Hepatocyte (in vitro differentiated cells): ENCODE measurements around the gene VGLL4. TPM values are rescaled to one million over a fixed set of nuclear protein-coding genes. Genes with fewer than 3 reads are reported as not detected.

ENCODE experiments used
- DNase-seq: peaks from one replicate; pipeline ENCODE4 v3.0.0-alpha.2; 2016; ENCODE audit warnings: low spot score
- H2AFZ ChIP-seq: fragments of 200-600 bp; sonication (generic); 2 replicates; pipeline ENCODE4 v1.6.0; 2016; ENCODE audit warnings: antibody characterized with exemption, mild to moderate bottlenecking
- H3K27ac ChIP-seq: fragments of 200-600 bp; sonication (generic); 2 replicates; pipeline ENCODE4 v1.5.1; 2016; ENCODE audit warnings: mild to moderate bottlenecking
- H3K27me3 ChIP-seq: fragments of 200-600 bp; sonication (generic); 2 replicates; pipeline ENCODE4 v1.6.1; 2016
- H3K36me3 ChIP-seq: fragments of 200-600 bp; sonication (generic); replicated peaks from 2 replicates; pipeline ENCODE4 v1.5.1; 2016; ENCODE audit warnings: low read depth; ENCODE audit not compliant: insufficient read depth
- H3K4me1 ChIP-seq: fragments of 200-600 bp; sonication (generic); 2 replicates; pipeline ENCODE4 v1.5.1; 2016; ENCODE audit warnings: mild to moderate bottlenecking, moderate library complexity; ENCODE audit not compliant: insufficient read depth
- H3K4me2 ChIP-seq: fragments of 200-600 bp; sonication (generic); 2 replicates; pipeline ENCODE4 v1.6.0; 2016
- H3K4me3 ChIP-seq: fragments of 200-600 bp; sonication (generic); 2 replicates; pipeline ENCODE4 v1.5.1; 2016; ENCODE audit warnings: mild to moderate bottlenecking
- H3K79me2 ChIP-seq: fragments of 200-600 bp; sonication (generic); 2 replicates; pipeline ENCODE4 v1.6.0; 2017; ENCODE audit warnings: mild to moderate bottlenecking
- H3K9me2 ChIP-seq: fragments of 200-600 bp; sonication (generic); replicated peaks from 2 replicates; pipeline ENCODE4 v1.6.0; 2017; ENCODE audit warnings: mild to moderate bottlenecking; ENCODE audit not compliant: insufficient read depth
- H3K9me3 ChIP-seq: fragments of 200-600 bp; sonication (generic); 2 replicates; pipeline ENCODE4 v1.5.1; 2016; ENCODE audit warnings: low read depth, mild to moderate bottlenecking
- H4K20me1 ChIP-seq: fragments of 200-600 bp; sonication (generic); 2 replicates; pipeline ENCODE4 v1.6.0; 2016; ENCODE audit warnings: mild to moderate bottlenecking; ENCODE audit not compliant: insufficient read depth, poor library complexity, severe bottlenecking
- CTCF ChIP-seq: fragments of 200-600 bp; sonication (generic); IDR thresholded peaks from 2 replicates; pipeline ENCODE4 v1.5.1; 2016; ENCODE audit warnings: antibody characterized with exemption, mild to moderate bottlenecking; ENCODE audit not compliant: poor library complexity
- EZH2 ChIP-seq: fragments of 200-600 bp; sonication (generic); IDR thresholded peaks from 2 replicates; pipeline ENCODE4 v1.6.1; 2016; ENCODE audit warnings: antibody characterized with exemption, mild to moderate bottlenecking, borderline replicate concordance
- EZH2phosphoT487 ChIP-seq: fragments of 200-600 bp; sonication (generic); IDR thresholded peaks from one replicate; pipeline ENCODE4 v1.6.1; 2018; ENCODE audit warnings: antibody characterized with exemption, mild to moderate bottlenecking, low read depth, moderate library complexity; ENCODE audit not compliant: unreplicated experiment, severe bottlenecking
- whole genome bisulfite sequencing: methylation state at CpG from one replicate; pipeline ENCODE4 v1.1.6; 2016; ENCODE audit warnings: low lambda C conversion rate; ENCODE audit errors: missing lambda C conversion rate; 5-methylcytosine and 5-hydroxymethylcytosine counted together
- polyA plus RNA-seq: library from polyadenylated mRNA; unstranded; fragments of >200 nt; fragmentation: Nextera tagmentation; extraction: Ambion mirVana; gene quantifications from 2 replicates; pipeline ENCODE4 v1.2.1, GENCODE V29; 2016
- total RNA-seq: library from RNA; depleted of rRNA; stranded (reverse); fragments of >200 nt; gene quantifications from 2 replicates; pipeline ENCODE4 v1.2.3, GENCODE V29; 2014

Gene VGLL4
- total and polyA plus RNA-seq, 2 experiments from 2014 or later = 57.9 to 109 TPM

- DNase-seq = peak; percentile 82
- WGBS = 13% methylated on average over 13 of the region's 13 CpGs
- Histone ChIP-seq H3K27ac (peak overlapping the region; percentile 86), H4K20me1 (peaks cover 38% of the 10 kb centered on the region), H3K36me3 (no peaks in the 10 kb centered on the region), H3K79me2 (peaks cover 94% of the 10 kb centered on the region), H2AFZ (no peak overlapping the region), H3K4me3 (no peak overlapping the region), H3K27me3 (no peaks in the 10 kb centered on the region), H3K4me2 (peak overlapping the region; percentile 75), H3K4me1 (peaks cover 41% of the 10 kb centered on the region), H3K9me3 (no peaks in the 10 kb centered on the region), H3K9me2 (no peaks in the 10 kb centered on the region)
- no peak for TF ChIP-seq EZH2phosphoT487
- no peak for TF ChIP-seq CTCF
- no peak for TF ChIP-seq EZH2
These were observed 61.3 kb downstream of the VGLL4 start for GRCh38 chr3:11582191-11582968.

- Histone ChIP-seq H3K4me1 (peaks cover 41% of the 10 kb centered on the region), H3K79me2 (peaks cover 94% of the 10 kb centered on the region), H4K20me1 (peaks cover 41% of the 10 kb centered on the region), H3K9me3 (no peaks in the 10 kb centered on the region), H3K4me2 (peak overlapping the region; percentile 75), H3K27ac (peak overlapping the region; percentile 86), H3K36me3 (no peaks in the 10 kb centered on the region), H3K27me3 (no peaks in the 10 kb centered on the region), H3K4me3 (peak overlapping the region; percentile 3), H2AFZ (no peak overlapping the region), H3K9me2 (no peaks in the 10 kb centered on the region)
- WGBS = 49% methylated on average over 16 of the region's 16 CpGs
- no peak for DNase-seq
- TF ChIP-seq EZH2phosphoT487 = no peak
- TF ChIP-seq EZH2 = no peak
- no peak for TF ChIP-seq CTCF
These were observed 62.2 kb downstream of the VGLL4 start for GRCh38 chr3:11581237-11582190.

GRCh38 chr3:11580645-11581044 is 63.1 kb downstream of the VGLL4 start:
- DNase-seq = no peak
- no peak for TF ChIP-seq EZH2
- TF ChIP-seq EZH2phosphoT487 = no peak
- TF ChIP-seq CTCF = no peak
- H3K27me3 ChIP-seq = no peaks in the 10 kb centered on the region
- 73% methylated on average over 2 of the region's 2 CpGs for WGBS
- H3K4me1 ChIP-seq = peaks cover 41% of the 10 kb centered on the region
- H3K4me3 ChIP-seq = no peak overlapping the region
- peak overlapping the region; percentile 86 for H3K27ac ChIP-seq
- H3K79me2 ChIP-seq = peaks cover 94% of the 10 kb centered on the region
- H3K9me2 ChIP-seq = no peaks in the 10 kb centered on the region
- no peaks in the 10 kb centered on the region for H3K36me3 ChIP-seq
- no peaks in the 10 kb centered on the region for H3K9me3 ChIP-seq
- H3K4me2 ChIP-seq = peak overlapping the region; percentile 75
- H2AFZ ChIP-seq = no peak overlapping the region
- H4K20me1 ChIP-seq = peaks cover 50% of the 10 kb centered on the region
